AG09309 (cell line): ENCODE measurements around the gene MYH8.

Source experiments
- DNase-seq: peaks from one replicate; pipeline ENCODE4 v3.0.0-alpha.2; 2010; ENCODE audit warnings: low read depth
- H3K4me3 ChIP-seq: 2 replicates; pipeline ENCODE4 v1.5.1; 2011; ENCODE audit warnings: mild to moderate bottlenecking, low read depth, low read length, moderate library complexity; ENCODE audit not compliant: control insufficient read depth
- TF ChIP-seq, protein P1 (sequence below): IDR thresholded peaks from 2 replicates; pipeline ENCODE4 v1.5.1; 2011; ENCODE audit warnings: mild to moderate bottlenecking, low read depth, low read length, inconsistent platforms; ENCODE audit not compliant: insufficient read depth, control insufficient read depth; ENCODE audit errors: missing control alignments

The MYH8 gene

DNA sequence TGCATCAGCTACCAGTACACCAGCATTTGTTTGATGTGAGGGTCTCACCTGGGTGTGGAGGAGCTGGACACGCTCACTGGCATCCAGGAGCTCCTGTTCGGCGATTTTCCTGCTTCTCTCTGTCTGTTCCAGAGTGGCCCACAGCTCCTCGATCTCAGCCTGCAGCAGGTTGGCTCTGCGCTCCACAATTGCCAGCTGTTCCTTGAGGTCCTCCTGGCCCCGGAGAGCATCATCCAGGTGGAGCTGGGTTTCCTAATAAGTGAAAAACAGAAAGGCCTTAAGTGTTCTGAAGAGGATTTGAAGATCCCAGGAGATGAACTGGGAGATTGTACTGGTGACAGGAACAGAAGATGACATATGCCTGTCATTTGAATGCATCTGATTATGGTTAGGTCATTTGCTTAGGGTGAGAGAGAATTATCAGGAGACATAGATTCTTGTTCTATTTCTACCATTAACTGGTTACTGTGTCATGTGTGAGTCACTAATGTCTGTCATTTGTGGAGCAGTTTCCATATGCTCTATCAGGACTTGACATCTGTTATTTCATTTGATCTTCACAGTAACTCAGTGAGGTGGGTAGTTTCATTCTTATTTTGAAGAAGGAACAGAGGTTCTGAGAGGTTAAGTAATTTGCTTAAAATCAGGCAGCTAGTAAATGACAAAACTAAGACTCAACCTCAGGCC is 27.4 kb downstream of the MYH8 start:
- TF ChIP-seq, protein P1, sequence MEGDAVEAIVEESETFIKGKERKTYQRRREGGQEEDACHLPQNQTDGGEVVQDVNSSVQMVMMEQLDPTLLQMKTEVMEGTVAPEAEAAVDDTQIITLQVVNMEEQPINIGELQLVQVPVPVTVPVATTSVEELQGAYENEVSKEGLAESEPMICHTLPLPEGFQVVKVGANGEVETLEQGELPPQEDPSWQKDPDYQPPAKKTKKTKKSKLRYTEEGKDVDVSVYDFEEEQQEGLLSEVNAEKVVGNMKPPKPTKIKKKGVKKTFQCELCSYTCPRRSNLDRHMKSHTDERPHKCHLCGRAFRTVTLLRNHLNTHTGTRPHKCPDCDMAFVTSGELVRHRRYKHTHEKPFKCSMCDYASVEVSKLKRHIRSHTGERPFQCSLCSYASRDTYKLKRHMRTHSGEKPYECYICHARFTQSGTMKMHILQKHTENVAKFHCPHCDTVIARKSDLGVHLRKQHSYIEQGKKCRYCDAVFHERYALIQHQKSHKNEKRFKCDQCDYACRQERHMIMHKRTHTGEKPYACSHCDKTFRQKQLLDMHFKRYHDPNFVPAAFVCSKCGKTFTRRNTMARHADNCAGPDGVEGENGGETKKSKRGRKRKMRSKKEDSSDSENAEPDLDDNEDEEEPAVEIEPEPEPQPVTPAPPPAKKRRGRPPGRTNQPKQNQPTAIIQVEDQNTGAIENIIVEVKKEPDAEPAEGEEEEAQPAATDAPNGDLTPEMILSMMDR = no peak
- no peak for DNase-seq
- no peak overlapping the region for H3K4me3 ChIP-seq

DNA sequence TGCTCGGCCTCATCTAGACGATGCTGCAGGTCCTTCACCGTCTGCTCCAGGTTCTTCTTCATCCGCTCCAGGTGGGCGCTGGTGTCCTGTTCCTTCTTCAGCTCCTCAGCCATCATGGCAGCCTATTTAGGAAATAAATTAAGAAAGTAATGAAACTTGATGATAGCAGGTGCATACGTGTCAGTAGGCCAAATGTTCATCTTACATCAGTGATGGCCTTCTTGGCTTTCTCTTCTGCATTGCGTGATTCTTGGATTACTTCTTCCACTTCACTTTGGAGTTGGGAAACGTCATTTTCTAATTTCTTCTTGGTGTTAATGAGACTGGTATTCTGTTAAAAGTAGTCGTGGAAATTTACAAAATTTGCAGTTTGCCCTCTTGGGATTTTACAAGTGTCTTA is 28.9 kb downstream of the MYH8 start:
- DNase-seq = no peak
- TF ChIP-seq, protein P1 = no peak
- no peak overlapping the region for H3K4me3 ChIP-seq

DNA sequence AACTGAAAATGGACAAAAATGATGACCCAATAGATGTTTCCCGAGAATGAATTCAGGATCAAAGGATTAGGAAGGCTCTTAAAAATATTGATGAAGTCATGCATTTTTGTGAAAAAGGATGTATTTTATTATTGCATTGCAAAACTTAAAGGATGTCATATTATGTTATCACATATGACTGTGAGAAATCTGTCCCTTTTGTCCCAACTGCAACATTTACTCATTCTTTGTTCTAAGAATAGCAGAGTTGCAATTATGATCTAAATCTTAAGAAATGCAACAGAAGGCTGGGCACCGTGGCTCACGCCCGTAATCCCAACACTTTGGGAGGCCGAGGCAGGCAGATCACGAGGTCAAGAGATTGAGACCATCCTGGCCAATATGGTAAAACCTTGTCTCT is 35.9 kb downstream of the MYH8 start:
- H3K4me3 ChIP-seq = no peak overlapping the region
- DNase-seq = no peak
- TF ChIP-seq, protein P1 = no peak

DNA sequence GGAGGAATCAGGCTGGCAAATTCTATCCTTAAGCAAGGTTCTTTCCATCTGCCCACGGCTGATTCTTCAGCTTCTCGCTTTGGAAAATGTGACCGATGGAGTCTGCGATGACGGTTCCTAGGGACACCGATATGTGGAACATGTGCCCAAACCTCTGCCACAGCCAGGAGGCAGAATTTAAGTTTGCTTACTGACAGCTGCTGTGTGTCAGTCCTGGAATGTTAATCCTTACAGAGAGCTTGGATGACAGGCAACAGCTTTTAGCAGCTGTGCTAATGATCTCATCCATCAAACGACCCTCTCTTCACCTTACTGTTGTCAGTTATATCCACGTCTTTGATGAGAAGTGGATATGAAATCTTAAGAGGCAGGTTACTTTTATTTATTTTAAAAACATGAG is 37.6 kb downstream of the MYH8 start:
- no peak for DNase-seq
- TF ChIP-seq, protein P1 = no peak
- no peak overlapping the region for H3K4me3 ChIP-seq

DNA sequence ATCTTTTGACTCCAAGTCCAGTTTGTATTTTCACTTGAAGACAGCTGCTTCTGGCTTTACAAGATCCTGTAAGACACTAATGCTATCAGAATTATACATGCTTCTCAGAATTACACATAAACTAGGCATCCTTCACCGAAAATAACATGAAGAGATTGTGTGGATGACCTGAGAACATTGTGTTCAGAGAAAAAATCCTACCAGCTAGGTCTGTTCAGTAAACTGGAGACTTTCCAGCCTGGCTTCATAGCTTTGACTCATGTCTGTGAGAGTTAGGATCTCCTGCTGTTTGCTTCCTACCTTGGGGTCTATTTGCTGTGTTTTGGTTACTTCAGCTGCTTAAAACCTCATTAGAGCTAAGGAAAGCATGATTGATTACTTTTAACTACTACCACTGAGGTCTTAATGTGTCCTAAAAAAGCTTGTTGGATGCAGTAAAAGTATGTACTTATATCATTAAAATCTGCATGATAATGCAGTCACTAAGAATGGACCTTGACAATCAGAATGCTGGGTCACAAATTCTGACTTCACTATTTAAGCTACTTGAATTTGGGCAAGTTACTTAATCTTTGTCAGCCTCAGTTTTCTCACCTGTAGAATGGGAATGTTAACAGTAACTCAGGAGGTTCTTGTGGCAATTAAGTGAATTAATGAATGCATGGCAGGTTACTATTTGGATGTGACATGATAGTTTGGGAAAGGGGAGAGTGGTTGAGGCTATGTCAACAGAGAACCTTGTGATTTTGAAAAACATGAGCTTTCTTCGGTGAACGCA is 40.9 kb downstream of the MYH8 start:
- no peak overlapping the region for H3K4me3 ChIP-seq
- TF ChIP-seq, protein P1 = no peak
- DNase-seq = no peak

DNA sequence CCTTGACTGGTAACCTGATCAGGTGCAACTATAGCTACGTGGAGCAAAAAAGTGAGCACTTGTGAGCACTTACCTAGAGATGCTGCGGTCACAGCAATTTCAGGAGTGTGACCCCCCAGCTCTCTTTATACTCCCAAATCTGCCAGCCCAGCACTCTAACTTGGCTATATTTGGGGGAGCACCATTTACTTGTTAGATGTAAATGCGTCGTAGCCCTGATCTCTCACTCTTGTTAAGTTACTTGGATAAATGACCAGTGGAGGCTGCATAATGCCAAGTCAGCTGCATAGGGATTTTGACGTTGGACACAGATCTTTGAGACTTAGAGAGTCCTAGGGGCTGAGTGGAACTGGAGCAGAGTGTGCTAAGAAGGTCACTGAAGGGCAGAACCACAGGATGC is 48.8 kb downstream of the MYH8 start, which contains the start of gene MYH13:
Gene MYH13 (minus strand): TSS at position 101 of the 400 bp plus-strand sequence. CDS start 8,476 bp downstream, outside the sequence.
- TF ChIP-seq, protein P1 = no peak
- H3K4me3 ChIP-seq = no peak within 1 kb of the TSS
- DNase-seq = no peak
